Stimulated activated CD8-positive, alpha-beta memory T cell treated with anti-CD3 and anti-CD28 coated beads, Interleukin-7, amount 100 ng/mL, for 48 hours (primary cell): Measurements from ENCODE around the gene TMUB1.

ENCODE experiments used
- DNase-seq, 2 donors: peaks; one replicate each; pipeline ENCODE4 v3.0.0-alpha.2; 2020; ENCODE audit warnings: low read depth in 1 of 2; ENCODE audit errors: extremely low read depth in 1 of 2

Gene TMUB1

DNA sequence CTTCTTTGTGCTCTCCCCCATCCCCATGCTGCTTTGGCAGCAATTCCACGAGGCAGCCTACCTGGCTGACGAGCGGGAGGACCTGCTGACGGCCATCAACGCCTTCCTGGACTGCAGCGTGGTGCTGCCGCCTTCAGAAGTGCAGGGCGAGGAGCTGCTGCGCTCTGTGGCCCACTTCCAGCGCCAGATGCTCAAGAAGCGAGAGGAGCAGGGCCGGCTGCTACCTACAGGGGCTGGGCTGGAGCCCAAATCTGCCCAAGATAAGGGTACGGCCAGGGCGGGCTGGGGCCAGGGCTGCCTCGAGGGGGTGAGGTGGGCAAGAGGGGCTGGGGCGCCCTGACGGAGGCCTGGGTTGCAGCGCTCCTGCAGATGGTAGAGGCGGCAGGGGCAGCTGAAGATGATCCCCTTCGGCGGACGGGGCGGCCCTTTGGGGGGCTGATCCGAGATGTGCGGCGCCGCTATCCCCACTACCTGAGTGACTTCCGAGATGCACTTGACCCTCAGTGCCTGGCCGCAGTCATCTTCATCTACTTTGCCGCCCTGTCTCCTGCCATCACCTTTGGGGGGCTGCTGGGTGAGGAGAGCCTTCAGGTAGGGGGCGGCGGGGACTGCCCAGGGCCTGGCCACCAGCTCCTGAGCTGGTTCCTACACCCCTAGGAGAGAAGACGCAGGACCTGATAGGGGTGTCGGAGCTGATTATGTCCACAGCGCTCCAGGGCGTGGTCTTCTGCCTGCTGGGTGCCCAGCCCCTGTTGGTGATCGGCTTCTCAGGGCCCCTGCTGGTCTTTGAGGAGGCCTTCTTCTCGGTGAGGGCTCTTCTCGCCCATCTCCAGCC is 12.0 kb downstream of the TMUB1 start:
- no peak for DNase-seq

DNA sequence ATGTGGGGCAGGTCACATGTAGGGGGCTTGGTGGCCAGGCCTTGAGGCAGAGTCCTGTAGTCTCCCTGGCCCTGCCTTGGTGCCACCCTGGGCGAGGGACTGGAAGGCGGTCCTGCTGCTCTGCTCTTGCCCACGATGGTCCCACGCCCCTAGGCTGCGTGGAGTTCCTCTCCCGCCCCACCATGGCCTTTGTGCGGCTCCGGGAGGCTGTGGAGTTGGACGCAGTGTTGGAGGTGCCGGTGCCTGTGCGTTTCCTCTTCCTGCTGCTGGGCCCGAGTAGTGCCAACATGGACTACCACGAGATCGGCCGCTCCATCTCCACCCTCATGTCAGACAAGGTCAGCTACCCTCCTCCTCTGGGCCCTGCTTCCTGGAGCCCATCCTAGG is 12.7 kb downstream of the TMUB1 start:
- DNase-seq = no peak

DNA sequence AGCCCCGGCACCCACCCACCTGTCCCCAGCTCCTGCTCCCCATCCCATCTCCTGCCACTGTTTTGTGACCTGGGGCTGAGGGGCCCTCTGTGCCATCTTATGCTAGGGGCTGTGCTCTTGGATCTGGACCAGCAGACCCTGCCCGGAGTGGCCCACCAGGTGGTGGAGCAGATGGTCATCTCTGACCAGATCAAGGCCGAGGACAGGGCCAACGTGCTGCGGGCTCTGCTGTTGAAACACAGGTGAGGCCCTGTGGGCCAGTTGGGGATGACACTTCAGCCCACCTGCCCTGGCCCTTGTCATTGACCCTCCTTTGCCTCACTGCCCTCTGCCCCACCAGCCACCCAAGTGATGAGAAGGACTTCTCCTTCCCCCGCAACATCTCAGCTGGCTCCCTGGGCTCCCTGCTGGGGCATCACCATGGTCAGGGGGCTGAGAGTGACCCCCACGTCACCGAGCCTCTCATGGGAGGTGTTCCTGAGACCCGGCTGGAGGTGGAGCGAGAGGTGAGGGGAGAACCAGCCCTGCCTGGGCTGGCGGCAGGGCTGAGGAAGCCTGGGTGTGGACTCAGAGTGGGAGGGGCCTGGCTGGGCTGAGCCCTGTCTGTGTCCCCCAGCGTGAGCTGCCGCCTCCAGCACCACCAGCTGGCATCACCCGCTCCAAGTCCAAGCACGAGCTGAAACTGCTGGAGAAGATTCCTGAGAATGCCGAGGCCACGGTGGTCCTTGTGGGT is 13.3 kb downstream of the TMUB1 start:
- no peak for DNase-seq

DNA sequence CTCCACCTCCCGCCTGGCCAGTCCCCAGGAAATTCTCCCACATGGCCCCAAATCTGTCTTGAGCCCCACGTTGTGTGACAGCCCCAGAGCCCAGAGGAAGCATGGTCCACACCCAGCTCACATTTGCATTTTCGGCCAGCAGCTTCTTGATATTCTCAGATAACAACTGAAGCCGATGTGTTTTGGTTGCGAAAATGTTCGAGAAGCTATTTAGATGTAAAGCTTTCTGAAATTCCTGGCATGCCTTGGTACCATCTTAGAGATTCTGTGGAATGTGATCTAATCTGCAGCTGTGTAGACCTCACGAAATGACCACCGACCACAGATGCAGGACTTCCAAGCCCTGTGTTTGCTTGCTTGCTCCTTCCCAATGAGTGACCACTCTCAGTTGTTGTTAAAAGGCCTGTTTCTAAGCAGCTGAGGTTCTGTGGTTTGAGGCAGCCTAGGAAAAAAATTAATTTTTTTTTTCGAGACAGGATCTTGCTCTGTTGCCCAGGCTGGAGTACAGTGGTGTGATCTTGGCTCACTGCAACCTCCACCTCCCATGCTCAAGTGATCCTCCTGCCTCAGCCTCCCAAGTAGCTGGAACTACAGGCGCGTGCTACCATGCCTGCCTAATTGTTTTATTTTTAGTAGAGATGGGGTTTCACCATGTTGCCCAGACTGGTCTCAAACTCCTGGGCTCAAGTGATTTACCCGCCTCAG is 15.1 kb downstream of the TMUB1 start:
- DNase-seq = no peak

DNA sequence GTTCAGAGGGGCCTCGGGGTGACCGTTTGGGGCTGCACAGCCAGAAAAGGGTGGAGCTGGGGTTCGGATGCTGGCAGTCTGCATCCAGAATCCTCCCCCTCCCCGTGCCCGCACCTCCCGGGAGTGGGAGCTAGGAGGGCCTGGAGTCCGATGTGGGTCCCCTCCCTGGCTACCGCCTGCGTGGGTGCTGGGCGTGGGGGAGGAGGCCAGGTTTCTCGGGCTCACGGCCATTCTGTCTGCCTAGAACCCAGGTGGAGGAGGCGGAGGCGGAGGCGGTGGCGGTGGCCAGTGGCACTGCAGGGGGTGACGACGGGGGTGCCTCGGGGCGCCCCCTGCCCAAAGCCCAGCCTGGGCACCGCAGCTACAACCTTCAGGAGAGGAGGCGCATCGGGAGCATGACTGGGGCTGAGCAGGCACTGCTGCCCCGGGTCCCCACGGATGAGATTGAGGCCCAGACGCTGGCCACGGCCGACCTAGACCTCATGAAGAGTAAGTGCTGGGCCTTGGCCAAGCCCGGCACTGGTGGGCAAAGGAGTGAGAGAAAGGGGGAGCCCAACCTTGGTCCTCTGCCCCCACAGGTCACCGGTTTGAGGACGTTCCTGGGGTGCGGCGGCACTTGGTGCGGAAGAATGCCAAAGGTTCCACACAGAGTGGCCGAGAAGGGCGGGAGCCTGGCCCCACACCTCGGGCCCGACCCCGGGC is 16.9 kb downstream of the TMUB1 start:
- DNase-seq = no peak

DNA sequence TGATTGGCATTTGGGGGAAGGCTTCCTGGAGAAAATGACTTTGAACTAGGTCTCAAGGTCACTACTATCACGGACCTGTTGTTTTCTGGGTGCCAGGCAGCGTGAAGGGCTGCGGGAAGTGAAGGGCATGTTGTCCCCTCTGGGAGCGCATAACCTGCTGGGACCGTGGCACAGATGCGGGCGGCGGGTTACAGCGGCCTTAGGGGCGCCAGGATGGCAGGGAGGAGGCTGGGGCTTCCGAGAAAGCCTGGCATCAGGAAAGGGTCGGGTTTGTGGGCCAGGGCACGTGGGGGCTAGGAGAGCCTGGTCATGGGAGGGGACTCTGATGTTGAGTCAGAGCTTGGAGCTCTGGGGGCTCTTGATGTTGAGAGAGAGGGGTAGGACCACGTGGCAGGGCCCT is 17.8 kb downstream of the TMUB1 start:
- no peak for DNase-seq

DNA sequence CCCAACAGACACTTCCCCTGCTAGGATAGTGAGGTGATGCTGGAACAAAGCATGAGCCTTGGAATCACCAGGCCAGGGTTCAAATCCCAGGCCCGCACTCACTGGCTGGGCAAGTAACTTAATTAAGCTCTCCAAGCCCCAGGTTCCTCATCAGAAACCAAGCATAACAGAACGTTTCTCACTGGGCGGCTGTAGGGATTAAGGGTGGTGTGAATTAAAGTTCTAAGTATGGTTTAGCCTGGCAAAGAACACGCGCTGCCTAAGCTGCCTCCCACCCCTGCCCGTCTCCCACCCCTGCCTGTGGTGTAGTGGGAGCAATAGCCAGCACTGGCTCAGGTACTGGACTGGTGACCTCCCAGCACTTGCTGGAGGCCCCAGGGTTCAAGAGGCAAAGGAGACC is 18.3 kb downstream of the TMUB1 start:
- no peak for DNase-seq

DNA sequence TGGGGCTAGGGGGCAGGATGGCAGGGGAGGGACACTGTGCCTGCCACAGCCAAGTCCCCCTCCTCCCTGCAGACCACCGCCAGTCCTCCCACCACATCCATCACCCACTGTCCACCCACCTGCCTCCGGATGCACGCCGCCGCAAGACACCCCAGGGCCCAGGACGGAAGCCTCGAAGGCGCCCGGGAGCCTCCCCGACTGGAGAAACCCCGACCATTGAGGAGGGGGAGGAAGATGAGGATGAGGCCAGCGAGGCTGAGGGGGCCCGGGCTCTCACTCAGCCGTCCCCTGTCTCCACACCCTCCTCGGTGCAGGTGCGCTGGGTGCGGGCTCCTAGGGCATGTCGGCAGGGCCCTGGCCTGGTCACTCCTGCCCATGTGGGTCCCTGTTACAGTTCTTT is 18.8 kb downstream of the TMUB1 start:
- no peak for DNase-seq

DNA sequence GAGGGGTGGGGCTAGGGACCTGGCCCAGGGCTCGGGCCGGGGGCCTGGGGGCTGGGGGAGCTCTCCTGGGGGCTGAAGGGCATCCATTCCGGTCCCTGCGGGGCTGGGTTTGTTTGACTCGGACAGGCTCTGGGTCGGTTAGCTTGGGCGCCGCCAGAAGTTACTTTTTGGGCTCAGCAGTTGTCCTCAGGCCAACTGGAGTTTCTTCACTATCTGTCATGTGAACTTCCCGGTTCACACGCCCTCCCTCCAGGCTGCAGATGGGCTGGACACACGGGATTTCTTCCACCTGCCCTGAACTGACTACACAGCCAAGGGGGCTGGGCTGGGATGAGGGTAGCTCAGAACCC is 20.1 kb downstream of the TMUB1 start:
- no peak for DNase-seq

DNA sequence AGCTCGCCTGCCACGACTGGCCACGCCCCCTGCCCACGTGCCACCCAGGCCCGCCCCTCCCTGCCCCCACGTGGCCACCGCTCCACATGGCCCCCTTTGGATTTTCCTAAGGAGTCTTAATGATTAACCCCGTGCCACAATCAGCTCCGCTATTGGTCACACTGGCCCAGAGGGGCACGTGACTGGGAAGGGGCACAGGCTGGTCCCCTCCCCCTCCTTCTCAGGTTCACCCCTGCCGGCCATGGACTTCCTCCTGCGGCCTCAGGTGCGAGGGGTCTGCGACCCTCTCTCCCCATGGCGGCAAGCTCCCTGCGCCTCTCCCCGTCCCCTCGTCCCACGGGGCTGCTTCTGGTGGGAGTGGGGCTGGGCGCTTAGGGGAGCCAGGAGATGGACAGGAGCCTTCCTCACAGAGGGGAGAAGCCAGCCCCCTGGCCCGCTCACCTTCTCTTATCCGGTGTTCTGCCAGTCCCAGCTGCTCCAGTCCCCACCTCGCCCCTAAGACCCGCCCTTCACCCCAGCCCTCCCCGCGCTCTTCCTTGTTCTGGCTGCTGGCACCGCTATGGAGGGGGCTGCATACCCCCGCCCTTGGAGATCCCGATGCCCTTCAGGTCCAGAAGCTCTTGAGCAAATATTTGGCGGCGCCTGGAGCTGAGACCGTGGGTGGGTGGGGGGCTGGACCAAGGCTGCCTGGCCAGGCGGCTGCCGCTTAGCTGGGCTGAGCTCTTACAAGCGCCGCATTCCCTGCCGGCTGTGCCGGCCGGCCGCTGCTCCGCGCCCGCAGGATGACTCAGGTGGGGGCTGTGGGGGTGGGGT is 20.7 kb downstream of the TMUB1 start:
- DNase-seq = no peak

DNA sequence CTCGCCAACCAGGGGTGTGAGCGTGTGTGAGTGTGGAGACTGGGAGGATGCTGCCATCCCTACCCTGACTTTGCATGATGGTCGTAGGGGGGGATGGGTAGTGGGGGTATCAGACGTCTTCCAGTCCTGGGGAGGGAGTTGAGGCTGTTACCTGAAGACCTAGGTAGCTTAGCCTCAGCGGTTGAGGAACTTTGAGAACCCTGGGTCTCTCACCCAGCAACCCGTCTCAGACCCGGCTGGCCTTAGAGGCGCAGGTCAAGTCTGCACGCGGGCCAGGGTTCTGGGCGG is 21.2 kb downstream of the TMUB1 start:
- no peak for DNase-seq

DNA sequence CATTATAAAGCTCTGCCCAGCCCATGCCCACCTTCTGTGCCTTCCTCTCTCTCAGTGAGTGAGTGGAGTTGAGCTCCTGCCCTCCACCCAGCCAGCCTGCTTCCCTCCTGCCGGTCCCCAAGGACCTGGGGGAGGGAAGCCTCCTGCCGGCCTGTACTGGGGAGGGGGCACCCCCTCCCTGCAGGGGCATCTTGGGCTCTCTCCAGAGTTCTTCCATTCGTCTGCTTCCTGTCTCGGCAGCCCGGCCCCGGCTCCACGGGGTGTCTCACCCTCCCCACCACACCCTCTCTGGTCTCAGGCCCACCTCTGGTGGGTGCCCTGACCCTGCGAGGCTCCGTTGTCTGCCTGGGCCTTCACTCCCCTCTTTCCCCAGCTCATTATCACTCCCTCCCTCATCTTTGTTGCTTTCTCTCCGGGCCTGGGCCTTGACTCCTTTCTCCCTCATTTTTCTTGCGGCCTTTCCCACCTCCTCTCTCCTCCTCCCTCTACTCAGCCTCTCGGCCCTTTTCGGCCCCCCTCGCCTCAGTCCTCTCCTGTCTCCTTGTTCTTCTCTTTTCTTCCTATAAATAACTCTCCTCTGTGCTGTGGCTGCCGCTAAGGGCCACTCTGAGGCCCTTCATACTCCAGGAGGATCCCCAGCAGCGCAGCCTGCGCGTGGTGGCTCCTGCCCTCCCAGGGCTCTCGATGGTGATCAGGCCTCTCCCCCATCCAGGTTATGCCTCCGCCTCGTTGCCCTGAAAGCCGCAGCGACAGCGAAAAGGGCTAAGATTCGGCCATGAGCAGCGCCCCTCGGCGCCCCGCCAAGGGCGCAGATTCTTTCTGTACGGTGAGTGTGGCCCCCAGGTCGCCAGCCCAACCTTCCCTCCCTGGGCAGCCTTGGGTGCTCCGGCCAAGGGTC is 21.8 kb downstream of the TMUB1 start:
- DNase-seq = no peak

DNA sequence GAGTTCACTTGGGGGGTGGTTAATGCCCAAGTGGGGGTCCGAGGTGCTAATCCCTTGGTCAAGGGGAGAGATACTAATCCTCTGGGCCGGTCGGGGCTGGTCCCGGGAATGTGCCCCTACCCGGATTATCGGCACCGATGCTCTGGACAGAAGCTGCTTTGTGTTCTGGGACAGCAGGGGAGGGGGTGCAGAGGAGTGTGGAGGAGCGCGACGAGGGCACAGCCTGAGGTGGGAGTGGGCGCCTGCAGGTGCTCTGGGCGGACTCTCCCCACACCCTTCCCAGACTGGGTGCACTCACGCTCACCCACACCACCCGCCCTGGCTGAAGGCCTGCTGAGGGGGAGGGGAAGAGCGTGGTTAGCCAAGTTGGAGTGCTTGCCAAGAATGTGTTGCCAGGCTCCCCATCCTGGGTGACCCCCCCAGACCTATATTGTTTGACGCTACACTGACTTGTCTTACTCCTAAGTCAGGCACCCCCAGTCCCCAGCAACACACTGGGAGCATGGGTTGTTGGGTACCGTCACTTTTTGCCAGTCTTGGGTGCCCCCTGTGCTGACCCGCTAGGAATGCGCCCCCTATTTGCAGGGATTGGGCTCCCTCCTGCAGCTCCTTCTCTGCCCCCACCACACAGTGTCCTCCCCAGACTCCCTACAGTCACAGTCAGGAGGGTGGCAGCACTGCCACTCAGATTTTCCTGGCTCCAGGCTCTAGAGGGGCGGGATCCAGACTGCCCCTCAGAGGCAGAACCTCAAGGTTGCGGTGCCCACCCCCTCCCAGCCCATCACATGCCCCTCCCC is 22.7 kb downstream of the TMUB1 start:
- no peak for DNase-seq

DNA sequence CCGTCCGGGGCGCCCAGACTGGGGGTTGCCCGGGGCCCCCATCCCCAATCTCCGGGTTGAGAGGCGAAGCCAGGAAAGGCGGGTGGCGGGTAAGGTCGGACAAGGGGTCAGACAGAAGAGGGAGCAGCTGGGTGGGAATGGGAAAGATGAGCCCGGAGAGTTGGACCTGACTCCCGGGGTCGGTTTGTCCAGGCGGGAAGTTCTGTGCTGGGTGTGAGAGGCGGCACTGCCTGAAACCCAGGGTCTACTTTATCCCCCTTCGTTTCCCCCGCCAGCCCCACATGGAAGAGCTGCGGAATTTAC is 23.2 kb downstream of the TMUB1 start:
- no peak for DNase-seq

DNA sequence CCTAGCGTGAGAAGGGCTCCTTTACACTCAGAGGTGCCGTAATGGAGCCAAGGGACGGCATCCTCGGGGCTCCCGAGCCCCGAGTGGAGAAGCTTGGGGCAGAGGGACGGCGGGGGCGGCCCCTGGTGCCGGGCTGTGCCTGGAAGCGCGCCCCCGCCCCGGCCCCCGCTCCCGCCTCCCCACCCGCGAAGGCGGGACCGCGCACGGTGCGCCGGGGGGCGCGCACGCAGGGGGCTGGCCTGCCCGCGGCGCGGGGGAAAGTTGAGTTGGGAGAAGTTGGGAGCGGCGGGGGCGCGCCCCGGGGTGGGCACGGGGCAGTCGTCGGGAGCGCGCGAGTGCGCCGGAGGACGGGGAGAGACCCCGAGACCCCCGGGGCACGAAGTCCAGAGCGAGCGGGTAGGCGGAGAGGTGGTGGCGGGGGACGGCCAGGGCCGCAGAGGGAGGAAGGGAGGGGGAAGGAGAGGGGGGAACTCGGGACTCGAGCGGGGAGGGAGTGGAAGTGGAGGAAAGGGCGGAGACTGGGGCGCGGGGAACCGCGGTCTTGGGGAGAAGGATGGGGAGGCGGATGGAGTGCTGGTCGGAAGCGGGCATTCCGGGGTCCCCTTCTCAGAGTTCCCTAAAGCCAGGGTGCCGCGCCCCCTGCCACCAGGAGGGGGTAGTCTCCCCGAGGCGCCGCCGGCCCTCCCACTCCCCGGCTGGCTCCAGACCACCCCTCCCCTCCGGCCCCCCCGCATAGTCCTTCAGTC is 23.8 kb downstream of the TMUB1 start, which contains the start of gene SLC4A2:
TSS of gene SLC4A2 (plus strand) at position 223 of the 746 bp plus-strand sequence. CDS start 2,399 bp downstream, outside the sequence.
- DNase-seq = peak in 1 of 2 donors; percentile 61

DNA sequence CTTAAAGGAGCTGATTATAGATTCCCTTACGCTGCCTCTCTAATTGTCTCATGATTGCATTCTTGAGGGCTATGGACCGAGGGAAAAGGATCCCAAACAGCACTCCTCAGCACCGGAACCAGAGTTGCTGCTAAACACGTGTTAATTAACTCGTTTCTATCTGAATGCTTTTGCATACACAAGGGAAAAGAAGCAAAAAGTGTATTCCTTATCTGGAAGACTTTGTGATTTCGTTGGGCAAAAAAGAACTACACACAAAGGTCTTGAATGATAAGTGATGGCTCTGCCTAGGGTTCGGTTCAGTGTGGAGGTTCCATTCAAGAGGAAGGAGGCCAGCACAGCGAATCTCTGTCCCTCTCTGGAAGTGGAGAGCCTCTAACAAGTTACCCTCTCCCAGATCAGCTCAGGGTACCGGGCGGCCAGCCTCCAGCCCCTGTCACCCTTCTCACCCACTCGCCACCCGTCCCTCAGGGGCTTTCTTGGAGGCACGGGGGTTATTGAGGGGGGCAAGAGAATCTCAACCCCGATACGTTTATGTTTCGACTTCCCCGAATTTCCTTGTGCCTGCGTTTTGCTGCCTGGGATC is 24.4 kb downstream of the TMUB1 start:
- DNase-seq = no peak

DNA sequence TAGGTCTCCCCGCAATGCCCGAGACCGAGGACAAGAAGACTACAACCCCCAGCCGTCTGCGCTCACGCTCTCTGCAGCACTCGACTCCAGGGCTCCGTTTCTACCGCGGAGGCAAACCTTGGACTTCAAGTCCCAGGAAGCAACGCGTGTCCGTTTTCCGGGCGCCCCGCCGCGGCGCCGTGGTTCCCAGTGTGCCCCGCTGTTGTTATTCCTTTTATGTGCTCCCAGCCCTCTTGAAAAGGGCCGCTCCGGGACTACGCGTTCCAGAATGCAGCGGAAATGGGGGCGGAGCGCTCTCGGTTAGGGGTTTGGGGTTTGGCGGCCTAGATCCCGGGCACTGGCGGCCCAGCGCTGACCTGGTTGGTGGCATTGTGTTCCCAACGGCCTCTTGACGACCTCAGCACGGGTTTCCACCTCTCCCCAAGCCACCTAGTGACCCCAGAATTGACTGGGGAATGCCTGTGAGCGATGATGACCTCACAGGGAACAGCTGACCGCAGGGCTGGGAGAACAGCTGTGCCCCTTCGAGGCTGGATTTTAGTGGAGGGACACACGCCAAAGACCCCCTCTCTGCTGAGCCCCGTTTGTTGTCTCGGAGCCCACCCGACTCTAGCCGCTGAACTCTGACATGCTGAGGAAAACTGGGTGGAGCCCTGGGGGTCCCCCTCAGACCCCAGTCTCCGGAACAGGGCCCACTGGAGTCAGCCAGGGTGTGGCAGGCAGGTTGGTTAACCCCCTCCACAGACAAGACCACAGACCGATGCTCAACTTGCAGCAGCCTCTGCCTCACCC is 25.1 kb downstream of the TMUB1 start:
- DNase-seq = peak; percentile 96 to 97
